HFFc6 (cell line): ENCODE results near the gene LPAR2. TPM values are rescaled to one million over a fixed set of nuclear protein-coding genes. Genes with fewer than 3 reads are reported as not detected.

Source experiments
- DNase-seq: peaks from one replicate; pipeline ENCODE4 v3.0.0-alpha.2; 2018
- H3K27ac Mint-ChIP-seq: 2 replicates; pipeline ENCODE4 v1.8.0; 2020; ENCODE audit warnings: mild to moderate bottlenecking, mixed read lengths
- H3K27me3 Mint-ChIP-seq: 2 replicates; pipeline ENCODE4 v1.8.0; 2021; ENCODE audit warnings: mild to moderate bottlenecking, moderate library complexity, mixed read lengths; ENCODE audit not compliant: insufficient read depth
- H3K36me3 Mint-ChIP-seq: 2 replicates; pipeline ENCODE4 v1.8.0; 2021; ENCODE audit warnings: low read depth, mixed read lengths
- H3K4me1 Mint-ChIP-seq: 2 replicates; pipeline ENCODE4 v1.8.0; 2020; ENCODE audit warnings: low read depth, mixed read lengths
- H3K4me3 Mint-ChIP-seq: 2 replicates; pipeline ENCODE4 v1.8.0; 2020; ENCODE audit warnings: mild to moderate bottlenecking, moderate library complexity, mixed read lengths
- H3K9me3 Mint-ChIP-seq: 2 replicates; pipeline ENCODE4 v1.8.0; 2020; ENCODE audit warnings: mild to moderate bottlenecking, mixed read lengths
- CTCF ChIP-seq: fragments of 200-600 bp; sonication (generic); IDR thresholded peaks from 2 replicates; pipeline ENCODE4 v1.5.0; 2021; ENCODE audit warnings: antibody characterized with exemption, mild to moderate bottlenecking
- long read RNA-seq: library from polyadenylated mRNA; unstranded; transcript quantifications from one replicate; pipeline ENCODE4 v2.0.0, GENCODE V29; 2019
- total RNA-seq, 6 experiments: library from RNA; stranded (reverse); fragmentation: NEBNext Ultra II Directional; extraction: Animal tissue kit (Norgen Biotek cat#: 25700); gene quantifications; 2 replicates in 1 of 6; 3 replicates in 5 of 6; pipeline ENCODE4 v1.2.3, GENCODE V29; 2021

Gene LPAR2
- 1 to 10 TPM; 2.6 to 4.2 (median 3.2) TPM for total RNA-seq
- long read RNA-seq, result 0 reads

GRCh38 chr19:19627621-19628500 lies at the start of gene LPAR2:
Gene LPAR2, minus strand, starts transcription at chr19:19628220. Its CDS starts 945 bp downstream, at chr19:19627275.
- H3K27ac Mint-ChIP-seq, result no peak within 1 kb of the TSS
- H3K9me3 Mint-ChIP-seq, result no peaks in the 10 kb centered on the region
- peaks cover 3% of the 10 kb centered on the region for H3K36me3 Mint-ChIP-seq
- DNase-seq, result no peak
- peaks cover 6% of the 10 kb centered on the region for H3K4me1 Mint-ChIP-seq
- peak within 1 kb of the TSS; percentile 64 for H3K4me3 Mint-ChIP-seq
- no peak; the same call in 1 of the 2 replicates for TF ChIP-seq CTCF
- H3K27me3 Mint-ChIP-seq, result peaks cover 11% of the 10 kb centered on the region

- H3K27ac Mint-ChIP-seq, result no peak overlapping the region
- H3K4me1 Mint-ChIP-seq, result no peaks in the 10 kb centered on the region
- no peak for DNase-seq
- peaks cover 76% of the 10 kb centered on the region for H3K36me3 Mint-ChIP-seq
- H3K27me3 Mint-ChIP-seq, result no peaks in the 10 kb centered on the region
- H3K9me3 Mint-ChIP-seq, result peaks cover 74% of the 10 kb centered on the region
- no peak for TF ChIP-seq CTCF
- H3K4me3 Mint-ChIP-seq, result no peak overlapping the region
Observed at GRCh38 chr19:19677579-19677978, 49.6 kb upstream of the LPAR2 start.

GRCh38 chr19:19674315-19674714 lies 46.3 kb upstream of the LPAR2 start:
- Mint-ChIP-seq H3K4me3 (no peak overlapping the region), H3K4me1 (peaks cover 8% of the 10 kb centered on the region), H3K27ac (no peak overlapping the region), H3K27me3 (no peaks in the 10 kb centered on the region; the same call in 1 of the 2 replicates), H3K9me3 (peaks cover 44% of the 10 kb centered on the region), H3K36me3 (peaks cover 65% of the 10 kb centered on the region)
- DNase-seq, result no peak
- no peak for TF ChIP-seq CTCF

- TF ChIP-seq CTCF, result no peak
- Mint-ChIP-seq H3K27me3 (no peaks in the 10 kb centered on the region; the same call in none of the 2 replicates), H3K4me1 (peaks cover 14% of the 10 kb centered on the region), H3K9me3 (peaks cover 33% of the 10 kb centered on the region), H3K27ac (no peak overlapping the region), H3K4me3 (no peak overlapping the region), H3K36me3 (peaks cover 55% of the 10 kb centered on the region)
- no peak for DNase-seq
Observed at GRCh38 chr19:19672816-19673215, 44.8 kb upstream of the LPAR2 start.

GRCh38 chr19:19670070-19670551 lies 42.1 kb upstream of the LPAR2 start:
- H3K4me1 Mint-ChIP-seq, result peaks cover 14% of the 10 kb centered on the region
- H3K27ac Mint-ChIP-seq, result peak overlapping the region; percentile 80
- no peak for DNase-seq
- H3K36me3 Mint-ChIP-seq, result peaks cover 28% of the 10 kb centered on the region
- peaks cover 12% of the 10 kb centered on the region for H3K9me3 Mint-ChIP-seq
- no peak for TF ChIP-seq CTCF
- peak overlapping the region; percentile 87 for H3K4me3 Mint-ChIP-seq
- H3K27me3 Mint-ChIP-seq, result no peaks in the 10 kb centered on the region; the same call in none of the 2 replicates
